Nephron progenitor cell (in vitro differentiated cells): ENCODE results near the gene FMO1.
A peak's percentile ranks its signal among the peaks of the same experiment; 100 is the strongest.

Experiments used
- DNase-seq: peaks from one replicate; pipeline ENCODE4 v3.0.0; 2021
- H3K27ac Mint-ChIP-seq: 2 replicates; pipeline ENCODE4 v1.8.0; 2021; ENCODE audit warnings: mild to moderate bottlenecking, moderate library complexity, mixed read lengths
- H3K27me3 Mint-ChIP-seq: 2 replicates; pipeline ENCODE4 v1.8.0; 2021; ENCODE audit warnings: mild to moderate bottlenecking, low read depth, mixed read lengths; ENCODE audit not compliant: poor library complexity
- H3K36me3 Mint-ChIP-seq: 2 replicates; pipeline ENCODE4 v1.8.0; 2021; ENCODE audit warnings: low read depth, mixed read lengths
- H3K4me1 Mint-ChIP-seq: 2 replicates; pipeline ENCODE4 v1.8.0; 2021; ENCODE audit warnings: mixed read lengths
- H3K4me3 Mint-ChIP-seq: 2 replicates; pipeline ENCODE4 v1.8.0; 2021; ENCODE audit warnings: mild to moderate bottlenecking, moderate library complexity, mixed read lengths
- H3K9me3 Mint-ChIP-seq: 2 replicates; pipeline ENCODE4 v1.8.0; 2021; ENCODE audit warnings: mild to moderate bottlenecking, moderate library complexity, mixed read lengths
- TF ChIP-seq, protein P1 (sequence below): fragments of 200-600 bp; sonication (generic); IDR thresholded peaks from 2 replicates; pipeline ENCODE4 v1.5.0; 2021; ENCODE audit warnings: antibody characterized with exemption

FMO1 gene

DNA sequence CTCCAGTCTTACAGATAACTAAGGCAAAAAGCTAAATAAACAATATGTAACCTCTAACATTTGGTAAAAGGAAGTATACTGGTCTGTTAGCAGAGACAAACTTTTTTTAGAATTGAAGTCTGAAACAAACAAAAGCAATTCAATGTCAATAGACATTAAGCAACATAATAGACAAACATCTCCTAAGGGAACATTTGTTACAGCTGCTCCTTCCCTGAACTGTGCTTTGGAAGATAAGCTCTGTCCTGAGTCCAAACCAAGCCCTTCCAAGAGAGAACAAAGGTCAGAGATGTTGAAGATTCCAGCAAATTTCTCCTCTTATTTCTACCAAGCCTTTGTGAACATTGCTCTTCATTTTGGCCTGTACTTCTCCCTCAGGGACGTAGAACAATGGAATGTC is 37.9 kb upstream of the FMO1 start:
- no peaks in the 10 kb centered on the region for H3K9me3 Mint-ChIP-seq
- peaks cover 7% of the 10 kb centered on the region for H3K27me3 Mint-ChIP-seq
- no peak overlapping the region for H3K27ac Mint-ChIP-seq
- H3K4me1 Mint-ChIP-seq: peaks cover 10% of the 10 kb centered on the region
- no peak overlapping the region for H3K4me3 Mint-ChIP-seq
- TF ChIP-seq, protein P1, sequence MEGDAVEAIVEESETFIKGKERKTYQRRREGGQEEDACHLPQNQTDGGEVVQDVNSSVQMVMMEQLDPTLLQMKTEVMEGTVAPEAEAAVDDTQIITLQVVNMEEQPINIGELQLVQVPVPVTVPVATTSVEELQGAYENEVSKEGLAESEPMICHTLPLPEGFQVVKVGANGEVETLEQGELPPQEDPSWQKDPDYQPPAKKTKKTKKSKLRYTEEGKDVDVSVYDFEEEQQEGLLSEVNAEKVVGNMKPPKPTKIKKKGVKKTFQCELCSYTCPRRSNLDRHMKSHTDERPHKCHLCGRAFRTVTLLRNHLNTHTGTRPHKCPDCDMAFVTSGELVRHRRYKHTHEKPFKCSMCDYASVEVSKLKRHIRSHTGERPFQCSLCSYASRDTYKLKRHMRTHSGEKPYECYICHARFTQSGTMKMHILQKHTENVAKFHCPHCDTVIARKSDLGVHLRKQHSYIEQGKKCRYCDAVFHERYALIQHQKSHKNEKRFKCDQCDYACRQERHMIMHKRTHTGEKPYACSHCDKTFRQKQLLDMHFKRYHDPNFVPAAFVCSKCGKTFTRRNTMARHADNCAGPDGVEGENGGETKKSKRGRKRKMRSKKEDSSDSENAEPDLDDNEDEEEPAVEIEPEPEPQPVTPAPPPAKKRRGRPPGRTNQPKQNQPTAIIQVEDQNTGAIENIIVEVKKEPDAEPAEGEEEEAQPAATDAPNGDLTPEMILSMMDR: no peak
- DNase-seq: no peak
- no peaks in the 10 kb centered on the region for H3K36me3 Mint-ChIP-seq

DNA sequence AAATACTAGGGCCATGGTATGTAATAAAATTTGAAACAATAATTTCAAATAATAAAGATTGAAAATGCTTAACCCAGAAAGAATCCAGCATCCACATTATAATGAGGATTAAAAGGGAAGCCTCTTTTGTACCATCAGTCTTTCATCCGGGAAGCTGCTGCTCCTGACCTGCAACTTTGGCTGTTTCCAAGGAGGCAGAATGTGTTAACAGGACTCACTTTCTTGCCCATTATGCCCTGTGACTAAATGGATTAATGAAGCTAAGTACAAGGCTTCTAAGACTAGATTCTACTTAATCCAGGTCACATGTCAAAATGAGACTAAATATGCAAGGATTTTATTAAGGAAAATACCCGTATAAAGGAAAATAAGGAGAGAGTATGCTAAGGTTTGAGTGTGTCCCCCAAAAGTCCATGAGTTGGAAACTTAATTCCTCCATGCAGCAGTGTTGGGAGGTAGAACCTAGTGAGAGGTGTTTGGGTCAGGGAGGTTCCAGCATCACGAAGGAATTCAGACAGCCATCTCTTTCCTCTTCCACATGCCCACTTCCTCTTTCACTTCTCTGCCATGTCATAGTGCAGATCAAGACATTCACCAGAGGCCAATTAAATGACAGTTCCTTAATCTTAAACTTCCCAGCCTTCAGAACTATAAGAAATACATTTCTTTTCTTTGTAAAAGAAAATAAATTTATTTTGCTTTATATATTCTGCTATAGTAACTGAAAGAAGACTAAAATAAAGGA is 35.5 kb upstream of the FMO1 start:
- H3K27ac Mint-ChIP-seq: no peak overlapping the region
- H3K4me1 Mint-ChIP-seq: peaks cover 10% of the 10 kb centered on the region
- no peak overlapping the region for H3K4me3 Mint-ChIP-seq
- DNase-seq: no peak
- peaks cover 8% of the 10 kb centered on the region for H3K9me3 Mint-ChIP-seq
- TF ChIP-seq, protein P1: no peak
- peaks cover 2% of the 10 kb centered on the region for H3K27me3 Mint-ChIP-seq
- no peaks in the 10 kb centered on the region for H3K36me3 Mint-ChIP-seq

DNA sequence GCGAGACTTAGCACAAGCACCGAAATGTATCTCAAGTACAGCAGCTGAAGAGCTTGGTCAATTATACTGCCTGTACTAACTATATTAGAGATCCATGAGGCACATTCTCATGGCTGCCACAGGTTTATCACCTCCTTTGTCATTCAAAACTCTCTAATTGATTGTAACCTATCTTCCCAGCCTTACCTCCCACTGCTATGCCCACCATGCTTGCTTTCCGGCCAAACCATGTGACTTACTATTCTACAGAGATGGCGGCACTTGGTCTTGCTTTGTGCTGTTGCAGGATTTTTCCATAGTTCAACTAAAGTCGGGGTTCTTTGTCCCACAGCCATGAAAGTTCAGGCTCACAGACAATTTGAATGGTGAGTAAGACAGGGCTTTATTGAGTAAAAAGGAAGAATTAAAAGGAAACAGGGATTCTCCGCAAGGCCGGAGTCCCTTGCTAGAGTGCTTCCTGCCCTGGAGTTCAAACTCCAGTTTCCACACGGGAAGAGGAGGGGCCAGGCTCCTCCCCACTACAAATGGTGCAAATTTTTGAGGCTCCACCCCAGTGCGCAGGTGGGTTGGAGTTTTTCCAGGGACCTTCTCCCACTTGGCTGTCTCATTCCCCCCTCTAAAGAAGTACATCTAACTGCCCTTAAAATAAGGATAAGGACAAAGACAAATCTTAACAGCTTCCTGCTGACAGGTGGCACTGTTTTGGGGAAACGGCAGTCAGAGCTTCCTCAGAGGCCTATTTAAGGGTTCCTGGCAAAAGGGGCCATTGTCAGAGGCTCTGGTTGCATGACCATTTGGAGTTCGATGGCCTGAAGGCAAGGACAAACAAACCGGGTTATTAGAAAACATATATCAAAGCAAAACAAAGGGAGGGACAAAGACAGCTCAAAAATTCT is 34.5 kb upstream of the FMO1 start:
- Mint-ChIP-seq H3K27ac (peak overlapping the region; percentile 64), H3K4me1 (peaks cover 10% of the 10 kb centered on the region), H3K4me3 (no peak overlapping the region), H3K27me3 (peaks cover 5% of the 10 kb centered on the region), H3K9me3 (peaks cover 18% of the 10 kb centered on the region), H3K36me3 (no peaks in the 10 kb centered on the region)
- TF ChIP-seq, protein P1: no peak
- DNase-seq: no peak

DNA sequence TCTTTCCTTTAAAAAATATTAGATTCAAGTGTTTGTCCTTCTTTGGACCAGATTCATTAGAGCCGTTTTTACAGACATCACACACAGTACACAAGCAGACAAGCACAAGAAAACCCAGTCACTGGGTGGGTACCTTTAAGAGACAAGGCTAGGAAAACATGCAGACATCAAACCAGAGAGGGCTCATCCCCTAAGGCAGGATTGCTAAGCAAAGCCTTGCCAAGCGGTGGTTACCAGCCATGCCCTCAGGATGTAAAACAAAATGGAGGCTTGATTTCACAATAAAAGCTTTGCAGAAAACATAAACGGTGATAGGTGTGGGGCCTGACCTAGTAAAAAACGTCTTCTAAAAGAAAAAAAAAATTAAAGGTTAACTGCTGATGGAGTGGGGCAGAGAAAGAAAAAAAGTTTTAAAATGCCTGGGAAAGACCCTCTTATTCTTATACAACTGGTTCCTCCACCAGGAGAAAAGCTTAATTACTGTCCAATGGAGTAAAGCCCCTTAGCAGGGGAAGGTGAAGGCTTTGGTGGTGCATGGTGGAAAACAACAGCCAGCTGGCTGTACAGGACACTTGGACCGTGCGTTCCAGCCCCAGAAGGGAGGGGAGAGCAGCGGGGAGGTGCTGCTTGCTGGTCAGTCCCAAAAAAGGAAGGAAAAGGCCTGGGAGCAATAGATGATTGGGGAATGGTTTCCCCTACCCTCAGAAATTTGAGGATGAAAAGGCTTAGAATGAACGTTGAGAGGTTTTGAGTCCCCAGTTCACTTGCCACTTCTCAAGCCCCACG is 30.4 kb upstream of the FMO1 start:
- Mint-ChIP-seq H3K4me1 (peaks cover 44% of the 10 kb centered on the region), H3K36me3 (no peaks in the 10 kb centered on the region), H3K27me3 (peaks cover 2% of the 10 kb centered on the region), H3K9me3 (peaks cover 20% of the 10 kb centered on the region), H3K4me3 (no peak overlapping the region), H3K27ac (no peak overlapping the region)
- DNase-seq: no peak
- TF ChIP-seq, protein P1: no peak

DNA sequence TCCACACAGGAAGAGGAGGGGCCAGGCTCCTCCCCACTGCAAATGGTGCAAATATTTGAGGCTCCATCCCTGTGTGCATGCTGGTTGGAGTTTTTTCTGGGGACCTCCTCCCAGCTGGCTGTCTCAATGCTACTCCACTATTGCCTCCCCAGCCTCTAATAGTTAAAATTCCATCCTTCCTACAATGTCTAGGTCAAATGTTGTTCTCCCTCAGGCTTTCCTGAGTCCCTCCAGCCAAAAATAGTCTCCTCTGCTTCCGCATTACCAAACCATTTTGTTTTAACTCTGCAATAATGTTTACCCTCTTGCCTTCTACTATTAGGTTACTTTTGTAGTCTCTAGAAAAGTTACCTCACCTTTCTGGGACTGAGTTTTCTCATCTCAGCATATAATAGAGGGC is 29.6 kb upstream of the FMO1 start:
- DNase-seq: no peak
- Mint-ChIP-seq H3K9me3 (peaks cover 20% of the 10 kb centered on the region), H3K4me3 (no peak overlapping the region), H3K27me3 (peaks cover 2% of the 10 kb centered on the region), H3K4me1 (peaks cover 50% of the 10 kb centered on the region), H3K27ac (no peak overlapping the region), H3K36me3 (no peaks in the 10 kb centered on the region)
- TF ChIP-seq, protein P1: no peak
